Neural crest cell (in vitro differentiated cells): Measurements from ENCODE around the gene LMCD1. TPM values are rescaled to one million over a fixed set of nuclear protein-coding genes. Genes with fewer than 3 reads are reported as not detected.

ENCODE experiments used
- DNase-seq: peaks from one replicate; pipeline ENCODE4 v3.0.0; 2021; ENCODE audit warnings: low read depth, mixed read lengths, low spot score
- H3K27ac Mint-ChIP-seq: one replicate; pipeline ENCODE4 v1.8.0; 2021; ENCODE audit warnings: mild to moderate bottlenecking, mixed read lengths; ENCODE audit not compliant: unreplicated experiment
- H3K27me3 Mint-ChIP-seq: 2 replicates; pipeline ENCODE4 v1.8.0; 2021; ENCODE audit warnings: low read depth, mild to moderate bottlenecking, mixed read lengths
- H3K36me3 Mint-ChIP-seq: 2 replicates; pipeline ENCODE4 v1.8.0; 2021; ENCODE audit warnings: low read depth, mild to moderate bottlenecking, mixed read lengths
- H3K4me1 Mint-ChIP-seq: 2 replicates; pipeline ENCODE4 v1.8.0; 2021; ENCODE audit warnings: mixed read lengths
- H3K4me3 Mint-ChIP-seq: one replicate; pipeline ENCODE4 v1.8.0; 2021; ENCODE audit warnings: mild to moderate bottlenecking, mixed read lengths
- H3K9me3 Mint-ChIP-seq: 2 replicates; pipeline ENCODE4 v1.8.0; 2021; ENCODE audit warnings: mixed read lengths
- CTCF ChIP-seq: fragments of 200-600 bp; sonication (generic); conservative IDR thresholded peaks from 2 replicates; pipeline ENCODE4 v1.5.0; 2021; ENCODE audit warnings: antibody characterized with exemption, mild to moderate bottlenecking
- total RNA-seq: library from RNA; stranded (reverse); gene quantifications from 2 replicates; pipeline ENCODE4 v1.2.1, GENCODE V29; 2021

Gene LMCD1
- total RNA-seq, 1 donor from 2014 or later = 28.4 TPM

- H3K27me3 Mint-ChIP-seq = no peaks in the 10 kb centered on the region
- no peak for TF ChIP-seq CTCF
- H3K4me1 Mint-ChIP-seq = peaks cover 26% of the 10 kb centered on the region
- H3K27ac Mint-ChIP-seq = no peak overlapping the region
- DNase-seq = no peak
- H3K4me3 Mint-ChIP-seq = no peak overlapping the region
- peaks cover 14% of the 10 kb centered on the region for H3K36me3 Mint-ChIP-seq
- H3K9me3 Mint-ChIP-seq = no peaks in the 10 kb centered on the region
Observed at GRCh38 chr3:8549354-8549753, 47.7 kb downstream of the LMCD1 start.

- no peak for DNase-seq
- Mint-ChIP-seq H3K4me1 (peaks cover 38% of the 10 kb centered on the region), H3K36me3 (peaks cover 12% of the 10 kb centered on the region), H3K9me3 (no peaks in the 10 kb centered on the region), H3K4me3 (no peak overlapping the region), H3K27ac (peak overlapping the region; percentile 53), H3K27me3 (no peaks in the 10 kb centered on the region)
- no peak for TF ChIP-seq CTCF
Observed at GRCh38 chr3:8550611-8551010, 49.0 kb downstream of the LMCD1 start.

- no peak for TF ChIP-seq CTCF
- Mint-ChIP-seq H3K4me3 (no peak overlapping the region), H3K9me3 (no peaks in the 10 kb centered on the region), H3K27ac (no peak overlapping the region), H3K4me1 (peaks cover 39% of the 10 kb centered on the region), H3K36me3 (peaks cover 17% of the 10 kb centered on the region), H3K27me3 (no peaks in the 10 kb centered on the region)
- DNase-seq = no peak
Observed at GRCh38 chr3:8552223-8552762, 50.7 kb downstream of the LMCD1 start.

- DNase-seq = no peak
- no peak overlapping the region for H3K4me3 Mint-ChIP-seq
- no peaks in the 10 kb centered on the region for H3K9me3 Mint-ChIP-seq
- H3K4me1 Mint-ChIP-seq = peaks cover 34% of the 10 kb centered on the region
- H3K27ac Mint-ChIP-seq = no peak overlapping the region
- no peaks in the 10 kb centered on the region for H3K27me3 Mint-ChIP-seq
- no peak for TF ChIP-seq CTCF
- peaks cover 19% of the 10 kb centered on the region for H3K36me3 Mint-ChIP-seq
Observed at GRCh38 chr3:8553405-8553804, 51.8 kb downstream of the LMCD1 start.

GRCh38 chr3:8554696-8555095 lies 53.1 kb downstream of the LMCD1 start:
- DNase-seq = no peak
- no peaks in the 10 kb centered on the region for H3K27me3 Mint-ChIP-seq
- H3K4me1 Mint-ChIP-seq = peaks cover 25% of the 10 kb centered on the region
- H3K36me3 Mint-ChIP-seq = peaks cover 26% of the 10 kb centered on the region
- no peak for TF ChIP-seq CTCF
- H3K9me3 Mint-ChIP-seq = no peaks in the 10 kb centered on the region
- peak overlapping the region; percentile 3 for H3K4me3 Mint-ChIP-seq
- H3K27ac Mint-ChIP-seq = peak overlapping the region; percentile 86
